NCI-H1694 (cell line): ENCODE data around the gene SNAI1.
"Not testable (repeated sequence)": the region's sequence is repeated elsewhere in the genome, so short reads cannot be mapped to it uniquely, and the experiment has no call there.

ENCODE experiments used
- DNase-seq: peaks from one replicate; lab custom pipeline; 2025; lab: John Stamatoyannopoulos, UW

SNAI1 gene

GRCh38 chr20:49987015-49987867, 4.5 kb downstream of the SNAI1 start:
- DNase-seq: no peak

- no peak for DNase-seq
Measured at GRCh38 chr20:49987868-49988690, 5.3 kb downstream of the SNAI1 start.

- DNase-seq: no peak
Measured at GRCh38 chr20:49989234-49990065, 6.7 kb downstream of the SNAI1 start.

GRCh38 chr20:49990271-49990720, 7.5 kb downstream of the SNAI1 start:
- no peak for DNase-seq

- DNase-seq: no peak
Measured at GRCh38 chr20:49993301-49993751, 10.5 kb downstream of the SNAI1 start.

GRCh38 chr20:49995586-49995985, 12.8 kb downstream of the SNAI1 start:
- DNase-seq: no peak

- DNase-seq: not testable (repeated sequence)
Measured at GRCh38 chr20:49998478-49999188, 15.9 kb downstream of the SNAI1 start.

GRCh38 chr20:49999329-49999728, 16.5 kb downstream of the SNAI1 start:
- no peak for DNase-seq

- not testable (repeated sequence) for DNase-seq
Measured at GRCh38 chr20:50000548-50001222, 17.9 kb downstream of the SNAI1 start.

- DNase-seq: no peak
Measured at GRCh38 chr20:50001784-50002311, 19.1 kb downstream of the SNAI1 start.

GRCh38 chr20:50003253-50003656, 20.5 kb downstream of the SNAI1 start:
- DNase-seq: no peak

GRCh38 chr20:50004229-50004628, 21.4 kb downstream of the SNAI1 start:
- no peak for DNase-seq

GRCh38 chr20:50005471-50005981, 22.7 kb downstream of the SNAI1 start:
- DNase-seq: no peak

GRCh38 chr20:50007369-50007768, 24.6 kb downstream of the SNAI1 start:
- DNase-seq: no peak

GRCh38 chr20:50008007-50008406, 25.2 kb downstream of the SNAI1 start:
- no peak for DNase-seq

GRCh38 chr20:50009521-50010454, 27.0 kb downstream of the SNAI1 start:
- no peak for DNase-seq

GRCh38 chr20:50011597-50011996, 28.8 kb downstream of the SNAI1 start:
- not testable (repeated sequence) for DNase-seq

- DNase-seq: no peak
Measured at GRCh38 chr20:50012282-50013263, 29.8 kb downstream of the SNAI1 start.
